ENCODE results near the gene ASIC5.

The ASIC5 gene

DNA sequence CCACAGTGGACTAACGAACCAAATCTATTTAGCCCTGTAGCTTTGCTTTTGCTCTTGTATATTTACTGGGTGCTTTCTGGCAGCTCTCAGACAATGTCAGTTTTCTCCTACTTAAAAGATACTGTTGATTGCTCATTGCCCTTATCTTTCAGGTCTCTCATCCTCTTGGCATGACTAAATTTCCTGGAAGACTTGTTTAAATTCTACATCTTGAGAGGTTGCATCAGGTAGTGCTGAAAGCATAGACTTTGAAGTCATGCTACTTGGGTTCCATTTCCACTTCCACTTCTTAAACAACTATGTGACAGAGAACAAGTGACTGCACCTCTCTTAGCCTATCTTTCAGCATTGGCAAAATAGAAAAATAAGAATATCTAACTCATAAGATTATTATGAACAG, 45.8 kb upstream of the ASIC5 start:
- H3K4me1 ChIP-seq (ENCODE audit: control insufficient read depth, insufficient read depth, low read length) = peaks cover 11% of the 10 kb centered on the region; the same call in 1 of the 2 replicates
- H3K9me3 ChIP-seq (ENCODE audit: control insufficient read depth, insufficient read depth, low read depth, low read length) = no peaks in the 10 kb centered on the region
- H3K36me3 ChIP-seq (ENCODE audit: control insufficient read depth in 2 of 2, insufficient read depth in 1 of 2, low read length in 2 of 2) = no peaks in the 10 kb centered on the region
- CTCF ChIA-PET = interaction anchor here (0.6 to 1.0 kb wide), 3 partner anchors 41 to 103 kb away, joined by 3 to 6 read pairs (median 5); no protein-coding TSS in a partner anchor
- no peak overlapping the region for H3K27ac ChIP-seq (ENCODE audit: extremely low read depth, low read depth, low read length)
- no peak overlapping the region for H3K4me3 ChIP-seq (ENCODE audit: low read depth, low read length)
- TF ChIP-seq ZNF596 (tag by site-specific recombination; IDR thresholded peaks at IDR 0.05) = no peak
- no peak for TF ChIP-seq YY2 (tag by site-specific recombination; IDR thresholded peaks at IDR 0.05)
- TF ChIP-seq ZNF585B (tag by site-specific recombination; IDR thresholded peaks at IDR 0.05) = no peak
- TF ChIP-seq MEIS1 (CRISPR knock-in tag; IDR thresholded peaks at IDR 0.05; ENCODE audit: borderline replicate concordance) = no peak
- no peak for TF ChIP-seq ZNF510 (tag by site-specific recombination; IDR thresholded peaks at IDR 0.05; ENCODE audit: insufficient replicate concordance)
- TF ChIP-seq, protein P1, sequence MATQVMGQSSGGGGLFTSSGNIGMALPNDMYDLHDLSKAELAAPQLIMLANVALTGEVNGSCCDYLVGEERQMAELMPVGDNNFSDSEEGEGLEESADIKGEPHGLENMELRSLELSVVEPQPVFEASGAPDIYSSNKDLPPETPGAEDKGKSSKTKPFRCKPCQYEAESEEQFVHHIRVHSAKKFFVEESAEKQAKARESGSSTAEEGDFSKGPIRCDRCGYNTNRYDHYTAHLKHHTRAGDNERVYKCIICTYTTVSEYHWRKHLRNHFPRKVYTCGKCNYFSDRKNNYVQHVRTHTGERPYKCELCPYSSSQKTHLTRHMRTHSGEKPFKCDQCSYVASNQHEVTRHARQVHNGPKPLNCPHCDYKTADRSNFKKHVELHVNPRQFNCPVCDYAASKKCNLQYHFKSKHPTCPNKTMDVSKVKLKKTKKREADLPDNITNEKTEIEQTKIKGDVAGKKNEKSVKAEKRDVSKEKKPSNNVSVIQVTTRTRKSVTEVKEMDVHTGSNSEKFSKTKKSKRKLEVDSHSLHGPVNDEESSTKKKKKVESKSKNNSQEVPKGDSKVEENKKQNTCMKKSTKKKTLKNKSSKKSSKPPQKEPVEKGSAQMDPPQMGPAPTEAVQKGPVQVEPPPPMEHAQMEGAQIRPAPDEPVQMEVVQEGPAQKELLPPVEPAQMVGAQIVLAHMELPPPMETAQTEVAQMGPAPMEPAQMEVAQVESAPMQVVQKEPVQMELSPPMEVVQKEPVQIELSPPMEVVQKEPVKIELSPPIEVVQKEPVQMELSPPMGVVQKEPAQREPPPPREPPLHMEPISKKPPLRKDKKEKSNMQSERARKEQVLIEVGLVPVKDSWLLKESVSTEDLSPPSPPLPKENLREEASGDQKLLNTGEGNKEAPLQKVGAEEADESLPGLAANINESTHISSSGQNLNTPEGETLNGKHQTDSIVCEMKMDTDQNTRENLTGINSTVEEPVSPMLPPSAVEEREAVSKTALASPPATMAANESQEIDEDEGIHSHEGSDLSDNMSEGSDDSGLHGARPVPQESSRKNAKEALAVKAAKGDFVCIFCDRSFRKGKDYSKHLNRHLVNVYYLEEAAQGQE (tag by site-specific recombination; IDR thresholded peaks at IDR 0.05) = no peak
- TF ChIP-seq ZNF114 (tag by site-specific recombination; IDR thresholded peaks at IDR 0.05) = no peak
- POLR2A ChIA-PET = no interaction called here

DNA sequence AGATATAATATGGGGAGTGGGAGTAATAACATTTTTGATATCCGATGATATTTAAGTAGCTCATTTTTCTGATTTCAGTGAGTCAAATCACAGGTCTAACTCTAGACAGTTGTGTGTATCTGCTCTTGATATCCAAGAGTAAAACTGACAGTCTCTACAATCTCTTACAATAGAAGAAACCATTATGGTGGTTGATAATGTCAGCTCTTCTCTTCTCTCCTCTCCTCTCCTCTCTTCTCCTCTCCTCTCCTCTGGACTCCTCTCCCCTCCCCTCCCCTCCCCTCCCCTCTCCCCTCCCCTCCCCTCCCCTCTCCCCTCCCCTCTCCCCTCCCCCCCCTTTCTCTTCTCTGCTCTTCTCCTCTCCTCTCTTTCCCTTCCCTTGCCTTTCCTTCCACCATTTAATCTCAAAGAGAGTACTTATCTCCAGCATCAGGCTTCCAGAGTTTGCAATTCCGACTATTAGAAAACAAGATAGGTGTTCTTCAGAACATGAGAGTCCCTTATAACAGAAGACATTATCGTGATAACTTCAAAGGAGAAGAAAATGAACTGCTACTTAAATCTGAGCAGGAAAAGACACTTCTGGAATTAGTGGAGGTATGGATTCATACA, 43.6 kb upstream of the ASIC5 start:
- Histone ChIP-seq H3K27ac (ENCODE audit: extremely low read depth, low read depth, low read length) (no peak overlapping the region), H3K36me3 (ENCODE audit: control insufficient read depth in 2 of 2, insufficient read depth in 1 of 2, low read length in 2 of 2) (no peaks in the 10 kb centered on the region), H3K4me3 (ENCODE audit: low read depth, low read length) (no peak overlapping the region), H3K4me1 (ENCODE audit: control insufficient read depth, insufficient read depth, low read length) (peaks cover 18% of the 10 kb centered on the region), H3K9me3 (ENCODE audit: control insufficient read depth, insufficient read depth, low read depth, low read length) (no peaks in the 10 kb centered on the region)
- CTCF ChIA-PET = no interaction called here
- TF ChIP-seq SP2 (tag by site-specific recombination; IDR thresholded peaks at IDR 0.05) (no peak), SCRT1 (tag by site-specific recombination; IDR thresholded peaks at IDR 0.05; ENCODE audit: borderline replicate concordance) (no peak), GLIS1 (tag by site-specific recombination; IDR thresholded peaks at IDR 0.05) (no peak), ZNF121 (tag by site-specific recombination; IDR thresholded peaks at IDR 0.05) (no peak), ZNF600 (tag by site-specific recombination; IDR thresholded peaks at IDR 0.05) (no peak), PRDM1 (tag by site-specific recombination; IDR thresholded peaks at IDR 0.05) (no peak), ZSCAN16 (tag by site-specific recombination; IDR thresholded peaks at IDR 0.05) (no peak), ZBTB17 (tag by site-specific recombination; IDR thresholded peaks at IDR 0.05) (no peak), ZNF266 (tag by site-specific recombination; IDR thresholded peaks at IDR 0.05; ENCODE audit: low read depth) (no peak), OVOL3 (tag by site-specific recombination; IDR thresholded peaks at IDR 0.05) (no peak), GLI2 (tag by site-specific recombination; IDR thresholded peaks at IDR 0.05; ENCODE audit: borderline replicate concordance, low read depth) (no peak), ZNF549 (tag by site-specific recombination; IDR thresholded peaks at IDR 0.05) (no peak), SALL2 (tag by site-specific recombination; IDR thresholded peaks at IDR 0.05; ENCODE audit: borderline replicate concordance) (no peak), GLIS2 (tag by site-specific recombination; IDR thresholded peaks at IDR 0.05) (no peak), ZNF777 (tag by site-specific recombination; IDR thresholded peaks at IDR 0.05; ENCODE audit: borderline replicate concordance) (no peak), RBAK (tag by site-specific recombination; IDR thresholded peaks at IDR 0.05) (no peak)
- TF ChIP-seq, protein P1 (tag by site-specific recombination; IDR thresholded peaks at IDR 0.05) = no peak
- TF ChIP-seq, protein P2, sequence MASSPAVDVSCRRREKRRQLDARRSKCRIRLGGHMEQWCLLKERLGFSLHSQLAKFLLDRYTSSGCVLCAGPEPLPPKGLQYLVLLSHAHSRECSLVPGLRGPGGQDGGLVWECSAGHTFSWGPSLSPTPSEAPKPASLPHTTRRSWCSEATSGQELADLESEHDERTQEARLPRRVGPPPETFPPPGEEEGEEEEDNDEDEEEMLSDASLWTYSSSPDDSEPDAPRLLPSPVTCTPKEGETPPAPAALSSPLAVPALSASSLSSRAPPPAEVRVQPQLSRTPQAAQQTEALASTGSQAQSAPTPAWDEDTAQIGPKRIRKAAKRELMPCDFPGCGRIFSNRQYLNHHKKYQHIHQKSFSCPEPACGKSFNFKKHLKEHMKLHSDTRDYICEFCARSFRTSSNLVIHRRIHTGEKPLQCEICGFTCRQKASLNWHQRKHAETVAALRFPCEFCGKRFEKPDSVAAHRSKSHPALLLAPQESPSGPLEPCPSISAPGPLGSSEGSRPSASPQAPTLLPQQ (tag by site-specific recombination; IDR thresholded peaks at IDR 0.05) = no peak
- TF ChIP-seq, protein P3, sequence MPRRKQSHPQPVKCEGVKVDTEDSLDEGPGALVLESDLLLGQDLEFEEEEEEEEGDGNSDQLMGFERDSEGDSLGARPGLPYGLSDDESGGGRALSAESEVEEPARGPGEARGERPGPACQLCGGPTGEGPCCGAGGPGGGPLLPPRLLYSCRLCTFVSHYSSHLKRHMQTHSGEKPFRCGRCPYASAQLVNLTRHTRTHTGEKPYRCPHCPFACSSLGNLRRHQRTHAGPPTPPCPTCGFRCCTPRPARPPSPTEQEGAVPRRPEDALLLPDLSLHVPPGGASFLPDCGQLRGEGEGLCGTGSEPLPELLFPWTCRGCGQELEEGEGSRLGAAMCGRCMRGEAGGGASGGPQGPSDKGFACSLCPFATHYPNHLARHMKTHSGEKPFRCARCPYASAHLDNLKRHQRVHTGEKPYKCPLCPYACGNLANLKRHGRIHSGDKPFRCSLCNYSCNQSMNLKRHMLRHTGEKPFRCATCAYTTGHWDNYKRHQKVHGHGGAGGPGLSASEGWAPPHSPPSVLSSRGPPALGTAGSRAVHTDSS (tag by site-specific recombination; IDR thresholded peaks at IDR 0.05) = no peak
- POLR2A ChIA-PET = no interaction called here

Measured in HEK293 (cell line).